PFSK-1 (cell line): ENCODE measurements around the gene ZDHHC14.
A peak's percentile ranks its signal among the peaks of the same experiment; 100 is the strongest.

Experiments
- FOXP2 ChIP-seq: optimal IDR thresholded peaks from 2 replicates; pipeline ENCODE3; 2011; ENCODE audit warnings: borderline replicate concordance, control low read depth, inconsistent platforms; ENCODE audit not compliant: insufficient read depth; ENCODE audit errors: extremely low read length, extremely low read depth
- POLR2AphosphoS5 ChIP-seq: IDR thresholded peaks from 2 replicates; pipeline ENCODE4 v1.6.1; 2012; ENCODE audit warnings: low read depth, mild to moderate bottlenecking, control low read depth, low read length, moderate library complexity
- SIN3A ChIP-seq: IDR thresholded peaks from 2 replicates; pipeline ENCODE4 v1.6.1; 2012; ENCODE audit warnings: mild to moderate bottlenecking, low read length, moderate library complexity, borderline replicate concordance; ENCODE audit not compliant: insufficient read depth
- TAF1 ChIP-seq: IDR thresholded peaks from 2 replicates; pipeline ENCODE4 v1.6.1; 2012; ENCODE audit warnings: low read length, control low read depth, borderline replicate concordance; ENCODE audit not compliant: insufficient read depth
- TF ChIP-seq, protein P1 (sequence below), 2 experiments: IDR thresholded peaks; 2 replicates each; pipeline versions ENCODE4 v1.6.1 to v1.8.0; 2011 to 2012; ENCODE audit warnings: low read depth in 2 of 2, low read length in 2 of 2, control low read depth in 1 of 2, inconsistent platforms in 1 of 2, mild to moderate bottlenecking in 1 of 2, moderate library complexity in 1 of 2; ENCODE audit not compliant: insufficient read depth in 1 of 2

Gene ZDHHC14

GRCh38 chr6:157604816-157605215 lies 223.8 kb downstream of the ZDHHC14 start:
- TF ChIP-seq SIN3A (no peak), TAF1 (no peak), POLR2AphosphoS5 (no peak), FOXP2 (no peak)
- TF ChIP-seq, protein P1, sequence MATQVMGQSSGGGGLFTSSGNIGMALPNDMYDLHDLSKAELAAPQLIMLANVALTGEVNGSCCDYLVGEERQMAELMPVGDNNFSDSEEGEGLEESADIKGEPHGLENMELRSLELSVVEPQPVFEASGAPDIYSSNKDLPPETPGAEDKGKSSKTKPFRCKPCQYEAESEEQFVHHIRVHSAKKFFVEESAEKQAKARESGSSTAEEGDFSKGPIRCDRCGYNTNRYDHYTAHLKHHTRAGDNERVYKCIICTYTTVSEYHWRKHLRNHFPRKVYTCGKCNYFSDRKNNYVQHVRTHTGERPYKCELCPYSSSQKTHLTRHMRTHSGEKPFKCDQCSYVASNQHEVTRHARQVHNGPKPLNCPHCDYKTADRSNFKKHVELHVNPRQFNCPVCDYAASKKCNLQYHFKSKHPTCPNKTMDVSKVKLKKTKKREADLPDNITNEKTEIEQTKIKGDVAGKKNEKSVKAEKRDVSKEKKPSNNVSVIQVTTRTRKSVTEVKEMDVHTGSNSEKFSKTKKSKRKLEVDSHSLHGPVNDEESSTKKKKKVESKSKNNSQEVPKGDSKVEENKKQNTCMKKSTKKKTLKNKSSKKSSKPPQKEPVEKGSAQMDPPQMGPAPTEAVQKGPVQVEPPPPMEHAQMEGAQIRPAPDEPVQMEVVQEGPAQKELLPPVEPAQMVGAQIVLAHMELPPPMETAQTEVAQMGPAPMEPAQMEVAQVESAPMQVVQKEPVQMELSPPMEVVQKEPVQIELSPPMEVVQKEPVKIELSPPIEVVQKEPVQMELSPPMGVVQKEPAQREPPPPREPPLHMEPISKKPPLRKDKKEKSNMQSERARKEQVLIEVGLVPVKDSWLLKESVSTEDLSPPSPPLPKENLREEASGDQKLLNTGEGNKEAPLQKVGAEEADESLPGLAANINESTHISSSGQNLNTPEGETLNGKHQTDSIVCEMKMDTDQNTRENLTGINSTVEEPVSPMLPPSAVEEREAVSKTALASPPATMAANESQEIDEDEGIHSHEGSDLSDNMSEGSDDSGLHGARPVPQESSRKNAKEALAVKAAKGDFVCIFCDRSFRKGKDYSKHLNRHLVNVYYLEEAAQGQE (IDR thresholded peaks at IDR 0.05; ENCODE audit: insufficient read depth in 1 of 2, low read depth in 2 of 2, low read length in 2 of 2), result no peak

DNA sequence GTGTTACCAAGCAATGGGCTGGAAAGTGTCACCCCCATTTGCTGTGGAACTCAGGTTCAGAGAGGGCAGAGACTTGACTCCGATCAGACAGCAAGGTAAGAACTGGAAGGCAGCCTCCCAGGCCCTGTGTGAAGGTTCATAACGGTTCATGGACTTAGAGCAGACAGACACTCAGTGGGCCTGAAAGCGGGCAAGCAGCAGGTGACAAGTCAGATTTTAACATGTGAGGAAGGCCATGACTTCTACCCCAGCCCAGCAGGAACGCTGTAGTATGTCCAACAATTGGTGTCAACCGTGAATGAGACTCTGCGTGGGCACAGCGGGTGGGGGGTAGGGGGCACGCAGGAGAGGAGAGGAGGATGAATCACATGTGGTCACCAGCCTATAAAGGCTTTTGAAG lies 224.5 kb downstream of the ZDHHC14 start:
- TF ChIP-seq POLR2AphosphoS5, result no peak

- TF ChIP-seq, protein P1 (IDR thresholded peaks at IDR 0.05; ENCODE audit: insufficient read depth in 1 of 2, low read depth in 2 of 2, low read length in 2 of 2), result no peak
Observed at GRCh38 chr6:157606516-157606915, 225.5 kb downstream of the ZDHHC14 start.

- TF ChIP-seq TAF1 (no peak), FOXP2 (peak; percentile 36)
Observed at GRCh38 chr6:157607317-157608109, 226.5 kb downstream of the ZDHHC14 start.

- TF ChIP-seq FOXP2, result no peak
- TF ChIP-seq POLR2AphosphoS5, result no peak
- TF ChIP-seq, protein P1 (IDR thresholded peaks at IDR 0.05; ENCODE audit: insufficient read depth in 1 of 2, low read depth in 2 of 2, low read length in 2 of 2), result no peak
- no peak for TF ChIP-seq TAF1
- TF ChIP-seq SIN3A, result no peak
Observed at GRCh38 chr6:157608221-157609075, 227.5 kb downstream of the ZDHHC14 start.

GRCh38 chr6:157609117-157609516 lies 228.1 kb downstream of the ZDHHC14 start:
- TF ChIP-seq, protein P1 (IDR thresholded peaks at IDR 0.05; ENCODE audit: insufficient read depth in 1 of 2, low read depth in 2 of 2, low read length in 2 of 2), result no peak
- TF ChIP-seq POLR2AphosphoS5 (no peak), TAF1 (no peak)
